SKM-1 treated with dmso at 0.1 percent for 144 hours (cell line): ENCODE measurements around the gene COL6A1.

Experiments used
- DNase-seq: peaks from one replicate; lab custom pipeline; 2025; ENCODE audit not compliant: unreplicated experiment; lab: John Stamatoyannopoulos, UW

COL6A1 gene

GRCh38 chr21:45994086-45994661, 12.6 kb downstream of the COL6A1 start:
- DNase-seq = no peak

- no peak for DNase-seq
Measured at GRCh38 chr21:45994759-45995685, 13.5 kb downstream of the COL6A1 start.

- no peak for DNase-seq
Measured at GRCh38 chr21:45995686-45996179, 14.2 kb downstream of the COL6A1 start.

- no peak for DNase-seq
Measured at GRCh38 chr21:45996311-45997204, 15.0 kb downstream of the COL6A1 start.

- no peak for DNase-seq
Measured at GRCh38 chr21:45997205-45997494, 15.6 kb downstream of the COL6A1 start.

GRCh38 chr21:45997495-45998275, 16.1 kb downstream of the COL6A1 start:
- DNase-seq = no peak

- DNase-seq = no peak
Measured at GRCh38 chr21:45998276-45998701, 16.7 kb downstream of the COL6A1 start.

GRCh38 chr21:45998871-45999580, 17.5 kb downstream of the COL6A1 start:
- DNase-seq = no peak

- DNase-seq = no peak
Measured at GRCh38 chr21:45999581-46000181, 18.1 kb downstream of the COL6A1 start.

GRCh38 chr21:46000182-46000730, 18.7 kb downstream of the COL6A1 start:
- no peak for DNase-seq

- DNase-seq = no peak
Measured at GRCh38 chr21:46000731-46001641, 19.4 kb downstream of the COL6A1 start.

GRCh38 chr21:46001821-46002681, 20.5 kb downstream of the COL6A1 start:
- no peak for DNase-seq

- DNase-seq = no peak
Measured at GRCh38 chr21:46002841-46003574, 21.4 kb downstream of the COL6A1 start.

- no peak for DNase-seq
Measured at GRCh38 chr21:46003575-46004007, 22.0 kb downstream of the COL6A1 start.

GRCh38 chr21:46004168-46004861, 22.7 kb downstream of the COL6A1 start:
- no peak for DNase-seq

- DNase-seq = no peak
Measured at GRCh38 chr21:46005081-46005480, 23.5 kb downstream of the COL6A1 start.
